ENCODE results near the gene ENTPD1. TPM values are rescaled to one million over a fixed set of nuclear protein-coding genes. Genes with fewer than 3 reads are reported as not detected.
"Not testable (repeated sequence)": the region's sequence is repeated elsewhere in the genome, so short reads cannot be mapped to it uniquely, and the experiment has no call there.

The ENTPD1 gene
- polyA plus RNA-seq, 1 donor (not counting 4 experiments of a cell fraction or from before 2014, with no cell fraction given): 0.03 TPM

DNA sequence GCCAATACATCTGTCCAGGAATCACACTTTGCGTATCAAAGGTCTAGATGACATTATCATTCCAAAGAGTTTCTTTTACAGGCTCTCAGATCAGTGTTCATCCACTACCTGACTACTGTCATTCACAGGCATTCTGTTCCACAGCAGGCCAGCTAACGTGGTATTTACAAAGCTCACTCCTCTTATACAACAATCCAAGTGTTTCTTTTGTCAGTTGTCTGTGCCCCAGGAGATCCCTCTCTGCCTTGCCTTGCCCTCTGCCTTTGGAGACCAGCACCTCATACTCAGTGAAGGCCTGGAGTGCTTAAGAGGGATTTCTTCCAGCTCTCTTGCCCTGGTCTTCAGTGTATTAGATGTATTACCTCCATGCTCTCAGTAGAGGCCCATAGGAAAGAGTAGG, 117.2 kb downstream of the ENTPD1 start:
- no peak for DNase-seq (ENCODE audit: low read depth, low spot score)
- Histone ChIP-seq H3K9me1 (ENCODE audit: control insufficient read depth, extremely low read depth, insufficient read depth, low read length) (no peaks in the 10 kb centered on the region), H3K9me3 (ENCODE audit: control insufficient read depth, low read depth, low read length) (no peaks in the 10 kb centered on the region), H3K9ac (ENCODE audit: control insufficient read depth, extremely low read depth, insufficient read depth, low read length) (no peak overlapping the region), H3K79me2 (ENCODE audit: control insufficient read depth, insufficient read depth, low read length) (no peaks in the 10 kb centered on the region), H3K27ac (ENCODE audit: control insufficient read depth, insufficient read depth, low read length) (no peak overlapping the region), H3K4me2 (ENCODE audit: control insufficient read depth, extremely low read depth, insufficient read depth, low read depth, low read length) (no peak overlapping the region), H3K4me1 (ENCODE audit: control insufficient read depth, extremely low read depth, insufficient read depth, low read length) (no peaks in the 10 kb centered on the region), H4K20me1 (ENCODE audit: control insufficient read depth, extremely low read depth, insufficient read depth, low read length) (no peaks in the 10 kb centered on the region), H3K4me3 (ENCODE audit: control insufficient read depth in 2 of 3, extremely low read depth in 1 of 3, insufficient read depth in 2 of 3, low read depth in 1 of 3, low read length in 3 of 3) (no peak overlapping the region), H3K27me3 (ENCODE audit: control insufficient read depth, extremely low read depth, insufficient read depth, low read length) (no peaks in the 10 kb centered on the region), H3K36me3 (ENCODE audit: control insufficient read depth in 2 of 2, extremely low read depth in 1 of 2, insufficient read depth in 2 of 2, low read length in 2 of 2) (no peaks in the 10 kb centered on the region), H2AFZ (ENCODE audit: control insufficient read depth, low read length) (no peak overlapping the region)
- no peak for TF ChIP-seq EZH2 (IDR thresholded peaks at IDR 0.05; ENCODE audit: low read length)
- TF ChIP-seq CTCF (optimal IDR thresholded peaks at IDR 0.05 in 1 of 3, IDR thresholded peaks at IDR 0.05 in 1 of 3, conservative IDR thresholded peaks at IDR 0.05 in 1 of 3; ENCODE audit: extremely low read depth in 1 of 3, insufficient read depth in 2 of 3, low read length in 3 of 3): no peak
- no peak for FAIRE-seq
- dilution Hi-C loops (cut with MboI; ENCODE audit: extremely low pct_ligation_motif_present, low sequenced_read_pairs): no loop called here

DNA sequence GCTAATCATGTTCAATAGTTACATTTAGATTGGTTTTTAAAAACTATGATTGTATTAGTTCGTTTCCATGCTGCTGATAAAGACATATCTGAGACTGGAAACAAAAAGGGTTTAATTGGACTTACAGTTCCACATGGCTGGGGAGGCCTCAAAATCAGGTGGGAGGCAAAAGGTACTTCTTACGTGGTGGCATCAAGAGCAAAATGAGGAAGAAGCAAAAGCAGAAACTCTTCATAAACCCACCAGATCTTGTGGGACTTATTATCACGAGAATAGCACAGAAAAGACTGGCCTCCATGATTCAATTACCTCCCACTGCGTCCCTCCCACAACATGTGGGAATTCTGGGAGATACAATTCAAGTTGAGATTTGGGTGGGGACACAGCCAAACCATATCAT, 117.7 kb downstream of the ENTPD1 start:
- TF ChIP-seq EZH2 (IDR thresholded peaks at IDR 0.05; ENCODE audit: low read length) (no peak), CTCF (optimal IDR thresholded peaks at IDR 0.05 in 1 of 3, IDR thresholded peaks at IDR 0.05 in 1 of 3, conservative IDR thresholded peaks at IDR 0.05 in 1 of 3; ENCODE audit: extremely low read depth in 1 of 3, insufficient read depth in 2 of 3, low read length in 3 of 3) (no peak)

GRCh38 chr10:95874783-95875182, 118.8 kb downstream of the ENTPD1 start:
- dilution Hi-C loops (cut with MboI; ENCODE audit: extremely low pct_ligation_motif_present, low sequenced_read_pairs); H3K9me3 ChIP-seq (ENCODE audit: control insufficient read depth, low read depth, low read length); FAIRE-seq; H3K27ac ChIP-seq (ENCODE audit: control insufficient read depth, insufficient read depth, low read length); H2AFZ ChIP-seq (ENCODE audit: control insufficient read depth, low read length); H3K27me3 ChIP-seq (ENCODE audit: control insufficient read depth, extremely low read depth, insufficient read depth, low read length); H3K79me2 ChIP-seq (ENCODE audit: control insufficient read depth, insufficient read depth, low read length); H3K4me1 ChIP-seq (ENCODE audit: control insufficient read depth, extremely low read depth, insufficient read depth, low read length); H4K20me1 ChIP-seq (ENCODE audit: control insufficient read depth, extremely low read depth, insufficient read depth, low read length); H3K36me3 ChIP-seq (ENCODE audit: control insufficient read depth in 2 of 2, extremely low read depth in 1 of 2, insufficient read depth in 2 of 2, low read length in 2 of 2); DNase-seq (ENCODE audit: low read depth, low spot score); H3K4me2 ChIP-seq (ENCODE audit: control insufficient read depth, extremely low read depth, insufficient read depth, low read depth, low read length); H3K9me1 ChIP-seq (ENCODE audit: control insufficient read depth, extremely low read depth, insufficient read depth, low read length); H3K9ac ChIP-seq (ENCODE audit: control insufficient read depth, extremely low read depth, insufficient read depth, low read length); H3K4me3 ChIP-seq (ENCODE audit: control insufficient read depth in 2 of 3, extremely low read depth in 1 of 3, insufficient read depth in 2 of 3, low read depth in 1 of 3, low read length in 3 of 3): not testable (repeated sequence)

More for the DNA sequence above, 117.7 kb downstream of the ENTPD1 start:
- no peaks in the 10 kb centered on the region for H3K9me3 ChIP-seq (ENCODE audit: control insufficient read depth, low read depth, low read length)
- dilution Hi-C loops (cut with MboI; ENCODE audit: extremely low pct_ligation_motif_present, low sequenced_read_pairs): no loop called here
- no peak overlapping the region for H3K4me2 ChIP-seq (ENCODE audit: control insufficient read depth, extremely low read depth, insufficient read depth, low read depth, low read length)
- no peaks in the 10 kb centered on the region for H4K20me1 ChIP-seq (ENCODE audit: control insufficient read depth, extremely low read depth, insufficient read depth, low read length)
- H3K9me1 ChIP-seq (ENCODE audit: control insufficient read depth, extremely low read depth, insufficient read depth, low read length): no peaks in the 10 kb centered on the region
- no peak overlapping the region for H3K9ac ChIP-seq (ENCODE audit: control insufficient read depth, extremely low read depth, insufficient read depth, low read length)
- no peak overlapping the region for H3K27ac ChIP-seq (ENCODE audit: control insufficient read depth, insufficient read depth, low read length)
- H3K36me3 ChIP-seq (ENCODE audit: control insufficient read depth in 2 of 2, extremely low read depth in 1 of 2, insufficient read depth in 2 of 2, low read length in 2 of 2): no peaks in the 10 kb centered on the region
- no peak overlapping the region for H2AFZ ChIP-seq (ENCODE audit: control insufficient read depth, low read length)
- FAIRE-seq: no peak
- no peaks in the 10 kb centered on the region for H3K79me2 ChIP-seq (ENCODE audit: control insufficient read depth, insufficient read depth, low read length)
- no peaks in the 10 kb centered on the region for H3K27me3 ChIP-seq (ENCODE audit: control insufficient read depth, extremely low read depth, insufficient read depth, low read length)
- no peaks in the 10 kb centered on the region for H3K4me1 ChIP-seq (ENCODE audit: control insufficient read depth, extremely low read depth, insufficient read depth, low read length)
- H3K4me3 ChIP-seq (ENCODE audit: control insufficient read depth in 2 of 3, extremely low read depth in 1 of 3, insufficient read depth in 2 of 3, low read depth in 1 of 3, low read length in 3 of 3): no peak overlapping the region
- DNase-seq (ENCODE audit: low read depth, low spot score): no peak

Data from keratinocyte (primary cell).